ENCODE results near the gene CEACAM3.

Gene CEACAM3

DNA sequence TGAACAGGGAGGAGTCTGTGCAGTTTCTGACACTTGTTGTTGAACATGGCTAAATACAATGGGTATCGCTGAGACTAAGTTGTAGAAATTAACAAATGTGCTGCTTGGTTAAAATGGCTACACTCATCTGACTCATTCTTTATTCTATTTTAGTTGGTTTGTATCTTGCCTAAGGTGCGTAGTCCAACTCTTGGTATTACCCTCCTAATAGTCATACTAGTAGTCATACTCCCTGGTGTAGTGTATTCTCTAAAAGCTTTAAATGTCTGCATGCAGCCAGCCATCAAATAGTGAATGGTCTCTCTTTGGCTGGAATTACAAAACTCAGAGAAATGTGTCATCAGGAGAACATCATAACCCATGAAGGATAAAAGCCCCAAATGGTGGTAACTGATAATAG is 25.0 kb upstream of the CEACAM3 start:
- Histone ChIP-seq H2AFZ (ENCODE audit: low read length) (no peak overlapping the region), H3K4me1 (ENCODE audit: insufficient read depth, low read length, severe bottlenecking) (no peaks in the 10 kb centered on the region), H3K9me3 (ENCODE audit: low read length) (no peaks in the 10 kb centered on the region), H3K27me3 (ENCODE audit: insufficient read depth, low read length) (no peaks in the 10 kb centered on the region), H3K79me2 (ENCODE audit: insufficient read depth, low read length) (no peaks in the 10 kb centered on the region), H3K36me3 (ENCODE audit: insufficient read depth, low read length) (no peaks in the 10 kb centered on the region), H3K27ac (ENCODE audit: low read depth, low read length, poor library complexity, severe bottlenecking) (no peak overlapping the region), H3K4me2 (ENCODE audit: low read length) (no peak overlapping the region), H3K9ac (ENCODE audit: low read length) (no peak overlapping the region), H3K9me2 (ENCODE audit: low read depth, low read length) (no peaks in the 10 kb centered on the region), H4K20me1 (ENCODE audit: insufficient read depth, low read length) (no peaks in the 10 kb centered on the region), H3K4me3 (ENCODE audit: low read depth, low read length, poor library complexity, severe bottlenecking) (no peak overlapping the region), H3F3A (ENCODE audit: insufficient read depth, low read length) (no peaks in the 10 kb centered on the region)
- TF ChIP-seq EZH2 (IDR thresholded peaks at IDR 0.05; ENCODE audit: borderline replicate concordance, low read length): no peak
- TF ChIP-seq, protein P1, sequence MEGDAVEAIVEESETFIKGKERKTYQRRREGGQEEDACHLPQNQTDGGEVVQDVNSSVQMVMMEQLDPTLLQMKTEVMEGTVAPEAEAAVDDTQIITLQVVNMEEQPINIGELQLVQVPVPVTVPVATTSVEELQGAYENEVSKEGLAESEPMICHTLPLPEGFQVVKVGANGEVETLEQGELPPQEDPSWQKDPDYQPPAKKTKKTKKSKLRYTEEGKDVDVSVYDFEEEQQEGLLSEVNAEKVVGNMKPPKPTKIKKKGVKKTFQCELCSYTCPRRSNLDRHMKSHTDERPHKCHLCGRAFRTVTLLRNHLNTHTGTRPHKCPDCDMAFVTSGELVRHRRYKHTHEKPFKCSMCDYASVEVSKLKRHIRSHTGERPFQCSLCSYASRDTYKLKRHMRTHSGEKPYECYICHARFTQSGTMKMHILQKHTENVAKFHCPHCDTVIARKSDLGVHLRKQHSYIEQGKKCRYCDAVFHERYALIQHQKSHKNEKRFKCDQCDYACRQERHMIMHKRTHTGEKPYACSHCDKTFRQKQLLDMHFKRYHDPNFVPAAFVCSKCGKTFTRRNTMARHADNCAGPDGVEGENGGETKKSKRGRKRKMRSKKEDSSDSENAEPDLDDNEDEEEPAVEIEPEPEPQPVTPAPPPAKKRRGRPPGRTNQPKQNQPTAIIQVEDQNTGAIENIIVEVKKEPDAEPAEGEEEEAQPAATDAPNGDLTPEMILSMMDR (IDR thresholded peaks at IDR 0.05; ENCODE audit: low read length): no peak

DNA sequence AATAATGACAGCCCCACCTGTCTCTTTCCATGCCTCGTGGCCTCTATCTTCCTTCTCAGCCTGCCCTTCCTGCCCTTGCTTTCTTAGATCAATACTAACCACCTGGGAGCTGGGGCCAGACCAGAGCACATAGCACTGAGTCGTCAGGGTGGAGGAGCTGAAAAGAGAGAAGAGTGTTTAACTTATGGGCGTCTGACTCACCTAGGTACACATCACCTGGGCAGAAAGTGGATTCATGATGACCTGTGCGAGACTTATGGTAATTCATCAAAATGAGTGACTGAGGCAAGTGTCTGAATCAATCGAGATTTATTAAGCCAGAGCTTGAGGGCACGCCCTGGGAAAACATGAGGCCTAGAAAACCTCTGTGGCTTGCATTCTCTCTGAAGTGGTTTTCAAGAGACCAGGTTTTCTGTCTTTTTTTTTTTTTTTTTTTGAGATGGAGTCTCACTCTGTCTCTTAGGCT is 21.8 kb upstream of the CEACAM3 start:
- Histone ChIP-seq H4K20me1 (ENCODE audit: insufficient read depth, low read length) (no peaks in the 10 kb centered on the region), H3K27me3 (ENCODE audit: insufficient read depth, low read length) (no peaks in the 10 kb centered on the region), H3K9me3 (ENCODE audit: low read length) (no peaks in the 10 kb centered on the region), H3F3A (ENCODE audit: insufficient read depth, low read length) (no peaks in the 10 kb centered on the region), H3K9ac (ENCODE audit: low read length) (no peak overlapping the region), H2AFZ (ENCODE audit: low read length) (no peak overlapping the region), H3K79me2 (ENCODE audit: insufficient read depth, low read length) (no peaks in the 10 kb centered on the region), H3K4me3 (ENCODE audit: low read depth, low read length, poor library complexity, severe bottlenecking) (no peak overlapping the region), H3K4me2 (ENCODE audit: low read length) (no peak overlapping the region), H3K9me2 (ENCODE audit: low read depth, low read length) (no peaks in the 10 kb centered on the region), H3K27ac (ENCODE audit: low read depth, low read length, poor library complexity, severe bottlenecking) (no peak overlapping the region), H3K36me3 (ENCODE audit: insufficient read depth, low read length) (no peaks in the 10 kb centered on the region), H3K4me1 (ENCODE audit: insufficient read depth, low read length, severe bottlenecking) (no peaks in the 10 kb centered on the region)
- TF ChIP-seq, protein P1 (IDR thresholded peaks at IDR 0.05; ENCODE audit: low read length): no peak
- no peak for TF ChIP-seq EZH2 (IDR thresholded peaks at IDR 0.05; ENCODE audit: borderline replicate concordance, low read length)

DNA sequence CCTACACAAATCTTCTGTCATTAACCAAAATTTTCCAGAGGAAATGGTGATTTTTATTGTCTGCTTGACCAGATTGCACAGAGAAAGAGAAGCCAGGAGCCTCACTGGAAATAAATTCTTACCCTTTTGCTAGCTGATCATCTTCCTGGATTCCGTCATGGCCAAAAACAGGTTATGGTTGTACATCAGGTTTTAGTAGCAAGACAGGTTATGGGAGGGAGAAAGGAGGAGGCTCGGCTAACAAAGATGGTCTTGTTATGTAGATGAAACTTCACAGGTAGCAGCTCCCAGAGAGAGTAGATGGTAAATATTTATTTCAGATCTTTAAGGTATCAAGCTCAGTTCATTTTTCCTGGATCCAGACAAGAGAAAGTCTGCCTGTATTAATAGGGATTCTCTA is 19.7 kb upstream of the CEACAM3 start:
- H3K79me2 ChIP-seq (ENCODE audit: insufficient read depth, low read length): no peaks in the 10 kb centered on the region
- H3K4me1 ChIP-seq (ENCODE audit: insufficient read depth, low read length, severe bottlenecking): no peaks in the 10 kb centered on the region
- no peaks in the 10 kb centered on the region for H3K9me3 ChIP-seq (ENCODE audit: low read length)
- no peak overlapping the region for H3K4me2 ChIP-seq (ENCODE audit: low read length)
- no peak overlapping the region for H3K4me3 ChIP-seq (ENCODE audit: low read depth, low read length, poor library complexity, severe bottlenecking)
- no peaks in the 10 kb centered on the region for H3K36me3 ChIP-seq (ENCODE audit: insufficient read depth, low read length)
- H3F3A ChIP-seq (ENCODE audit: insufficient read depth, low read length): no peaks in the 10 kb centered on the region
- no peaks in the 10 kb centered on the region for H3K9me2 ChIP-seq (ENCODE audit: low read depth, low read length)
- no peak overlapping the region for H3K9ac ChIP-seq (ENCODE audit: low read length)
- no peaks in the 10 kb centered on the region; the same call in 1 of the 2 replicates for H3K27me3 ChIP-seq (ENCODE audit: insufficient read depth, low read length)
- TF ChIP-seq, protein P1 (IDR thresholded peaks at IDR 0.05; ENCODE audit: low read length): no peak
- TF ChIP-seq EZH2 (IDR thresholded peaks at IDR 0.05; ENCODE audit: borderline replicate concordance, low read length): no peak
- no peak overlapping the region for H2AFZ ChIP-seq (ENCODE audit: low read length)
- H4K20me1 ChIP-seq (ENCODE audit: insufficient read depth, low read length): no peaks in the 10 kb centered on the region
- H3K27ac ChIP-seq (ENCODE audit: low read depth, low read length, poor library complexity, severe bottlenecking): no peak overlapping the region

All from OCI-LY1 (cell line).